K562 treated with DMSO at 1 percent for 4 hours (cell line): ENCODE results near the gene KLF6. TPM values are rescaled to one million over a fixed set of nuclear protein-coding genes. Genes with fewer than 3 reads are reported as not detected.

ENCODE experiments used
- total RNA-seq: library from RNA; unstranded; fragments of 300-600 nt; gene quantifications from 2 replicates; pipeline ENCODE4 v1.2.3, GENCODE V29; 2022; ENCODE audit not compliant: insufficient read depth

The KLF6 gene
- total RNA-seq: 8.2 and 15.5 TPM in 2 replicates

GRCh38 chr10:3784510-3785250 lies at the start of gene KLF6:
KLF6 (minus strand) TSS chr10:3785209; CDS start chr10:3785014, 195 bp downstream.

